Fibroblast of pulmonary artery (primary cell): ENCODE data around the gene ADD2.
"Not testable (repeated sequence)": the region's sequence is repeated elsewhere in the genome, so short reads cannot be mapped to it uniquely, and the experiment has no call there.

Experiments
- DNase-seq: peaks from one replicate; pipeline ENCODE4 v3.0.0-alpha.2; 2010; ENCODE audit warnings: low read depth
- H3K4me3 ChIP-seq: replicated peaks from 2 replicates; pipeline ENCODE4 v1.5.1; 2011; ENCODE audit warnings: low read depth, mild to moderate bottlenecking, control low read depth, low read length, moderate library complexity
- TF ChIP-seq, protein P1 (sequence below): IDR thresholded peaks from 2 replicates; pipeline ENCODE4 v1.5.1; 2011; ENCODE audit warnings: mild to moderate bottlenecking, control low read depth, low read length, inconsistent platforms; ENCODE audit errors: missing control alignments

Gene ADD2

DNA sequence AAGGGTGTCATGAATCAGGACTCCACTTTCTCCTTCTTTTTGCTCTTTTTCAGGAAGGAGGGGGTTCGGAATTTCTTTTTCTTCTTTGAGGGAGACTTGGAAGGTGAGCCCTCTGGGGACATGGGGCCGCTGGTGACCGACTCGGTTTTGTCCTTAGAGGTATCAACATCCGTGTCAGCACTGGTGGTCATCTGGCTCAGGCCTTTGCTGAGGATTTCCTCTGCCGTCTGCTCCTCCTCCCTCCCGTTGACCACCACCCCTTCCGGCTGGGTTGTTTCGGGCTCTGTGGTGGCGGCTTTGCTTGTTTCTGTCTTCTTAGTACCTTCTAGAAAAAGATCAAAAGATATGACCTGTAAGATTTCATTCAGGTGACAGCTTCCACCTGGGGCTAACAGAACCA, 104.6 kb downstream of the ADD2 start:
- DNase-seq: no peak
- TF ChIP-seq, protein P1, sequence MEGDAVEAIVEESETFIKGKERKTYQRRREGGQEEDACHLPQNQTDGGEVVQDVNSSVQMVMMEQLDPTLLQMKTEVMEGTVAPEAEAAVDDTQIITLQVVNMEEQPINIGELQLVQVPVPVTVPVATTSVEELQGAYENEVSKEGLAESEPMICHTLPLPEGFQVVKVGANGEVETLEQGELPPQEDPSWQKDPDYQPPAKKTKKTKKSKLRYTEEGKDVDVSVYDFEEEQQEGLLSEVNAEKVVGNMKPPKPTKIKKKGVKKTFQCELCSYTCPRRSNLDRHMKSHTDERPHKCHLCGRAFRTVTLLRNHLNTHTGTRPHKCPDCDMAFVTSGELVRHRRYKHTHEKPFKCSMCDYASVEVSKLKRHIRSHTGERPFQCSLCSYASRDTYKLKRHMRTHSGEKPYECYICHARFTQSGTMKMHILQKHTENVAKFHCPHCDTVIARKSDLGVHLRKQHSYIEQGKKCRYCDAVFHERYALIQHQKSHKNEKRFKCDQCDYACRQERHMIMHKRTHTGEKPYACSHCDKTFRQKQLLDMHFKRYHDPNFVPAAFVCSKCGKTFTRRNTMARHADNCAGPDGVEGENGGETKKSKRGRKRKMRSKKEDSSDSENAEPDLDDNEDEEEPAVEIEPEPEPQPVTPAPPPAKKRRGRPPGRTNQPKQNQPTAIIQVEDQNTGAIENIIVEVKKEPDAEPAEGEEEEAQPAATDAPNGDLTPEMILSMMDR: no peak

DNA sequence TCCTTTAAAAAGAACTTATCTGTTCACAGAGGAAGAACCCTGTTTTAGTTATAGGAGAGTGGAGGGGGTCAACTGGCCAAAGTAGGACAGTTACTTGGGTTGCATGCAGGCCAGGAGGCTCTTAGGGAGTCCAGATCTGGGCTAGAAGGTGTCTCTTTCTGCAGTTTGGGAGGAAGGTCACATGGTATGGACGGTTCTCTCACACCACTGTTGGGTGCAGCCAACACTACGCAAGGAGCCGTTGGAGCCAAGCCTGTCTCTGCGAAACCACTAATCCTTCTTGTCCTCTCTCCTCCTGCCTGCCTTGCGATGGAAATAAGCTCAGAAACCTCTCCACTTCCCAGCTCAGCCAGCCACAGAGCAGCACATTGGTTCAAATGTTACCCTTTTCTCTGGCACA, 108.4 kb downstream of the ADD2 start:
- no peak overlapping the region for H3K4me3 ChIP-seq
- TF ChIP-seq, protein P1: no peak
- no peak for DNase-seq

More for the DNA sequence above, 104.6 kb downstream of the ADD2 start:
- H3K4me3 ChIP-seq: no peak overlapping the region

DNA sequence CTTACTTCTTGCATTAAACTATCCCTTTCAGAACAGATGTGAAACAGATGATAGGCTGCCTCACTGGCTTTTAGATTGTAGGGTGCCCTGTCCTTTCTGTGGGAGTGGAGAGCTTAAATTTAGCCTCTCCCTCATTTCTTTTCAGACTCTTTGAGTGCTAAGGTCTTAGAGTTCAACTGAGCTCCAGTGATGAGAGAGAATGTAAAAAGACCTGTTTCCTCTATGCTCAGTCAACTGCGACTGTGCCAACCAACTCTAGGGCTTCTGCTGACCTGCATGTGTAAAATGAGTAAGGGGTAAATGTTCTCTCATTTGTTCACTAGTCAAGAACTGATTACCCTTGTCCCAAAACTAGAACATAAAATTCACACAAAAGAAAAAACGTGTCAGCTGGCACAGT, 109.5 kb downstream of the ADD2 start:
- no peak overlapping the region for H3K4me3 ChIP-seq
- no peak for DNase-seq
- TF ChIP-seq, protein P1: no peak

DNA sequence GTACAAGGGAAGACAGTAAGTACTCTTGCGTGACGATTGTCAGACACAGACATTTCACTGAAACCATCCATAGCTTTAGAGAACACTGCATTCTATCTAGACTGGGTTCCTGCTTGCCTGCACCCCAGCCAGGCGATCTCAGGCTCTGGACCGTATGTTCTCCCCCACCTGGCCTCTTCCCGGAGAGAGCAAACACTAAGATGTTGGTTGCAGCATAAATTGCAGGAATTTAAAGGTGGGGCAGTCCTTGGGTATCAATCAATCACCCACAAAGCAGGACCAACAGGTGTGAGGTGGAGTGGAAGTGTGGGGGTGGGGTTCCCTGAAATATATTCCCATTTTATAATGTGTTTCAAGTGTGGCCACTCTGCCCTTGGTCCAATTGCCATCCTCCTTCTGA, 110.8 kb downstream of the ADD2 start:
- TF ChIP-seq, protein P1: no peak
- no peak overlapping the region for H3K4me3 ChIP-seq
- DNase-seq: no peak

DNA sequence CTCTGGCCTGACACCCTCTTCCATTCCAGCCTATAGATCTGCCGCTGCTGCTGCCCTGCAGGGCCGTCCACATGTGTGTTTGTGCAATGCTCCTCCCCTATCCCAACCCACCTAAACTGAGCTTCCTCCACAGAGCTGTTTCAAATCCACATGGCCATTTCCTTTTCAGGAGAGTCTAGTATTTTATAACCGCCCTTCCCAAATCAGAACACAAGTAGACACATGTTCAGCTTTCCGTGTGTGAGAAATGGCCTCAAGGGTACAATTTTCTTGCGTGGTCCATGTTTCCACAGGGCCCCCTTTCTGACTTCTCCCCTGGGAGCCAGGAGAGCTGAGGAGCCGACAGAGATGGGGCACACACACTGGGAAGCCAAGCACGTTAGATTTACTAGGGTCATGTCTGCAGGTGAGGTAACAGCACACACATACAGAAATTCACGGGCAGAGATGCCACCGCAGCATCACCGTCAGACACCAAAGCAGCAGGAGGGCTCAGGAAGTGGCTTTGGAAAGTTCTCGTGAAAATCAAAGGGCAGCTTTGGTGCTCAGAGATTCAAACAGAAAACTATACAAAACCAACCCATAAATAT, 111.5 kb downstream of the ADD2 start:
- TF ChIP-seq, protein P1: no peak
- no peak for DNase-seq
- no peak overlapping the region for H3K4me3 ChIP-seq

DNA sequence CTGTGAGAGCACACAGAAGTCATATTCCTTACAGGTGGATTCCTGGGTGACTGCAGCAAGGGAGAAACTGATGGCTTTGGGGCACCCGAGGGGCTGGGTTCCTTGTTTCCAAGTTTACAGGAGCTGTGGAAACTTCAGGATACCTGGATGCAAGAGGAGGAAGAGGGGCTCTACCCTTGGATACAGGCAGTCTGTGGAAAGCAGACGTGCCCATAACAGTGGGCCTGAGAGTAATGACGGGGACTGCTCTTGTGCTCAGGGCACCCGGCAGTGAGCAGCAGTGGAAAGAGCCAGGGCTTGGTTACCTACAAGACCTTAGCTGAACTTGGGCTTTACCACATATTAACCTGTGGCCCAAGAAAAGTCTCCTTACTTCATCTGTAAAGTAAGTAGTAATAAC, 112.2 kb downstream of the ADD2 start:
- no peak for DNase-seq
- TF ChIP-seq, protein P1: no peak
- no peak overlapping the region for H3K4me3 ChIP-seq

DNA sequence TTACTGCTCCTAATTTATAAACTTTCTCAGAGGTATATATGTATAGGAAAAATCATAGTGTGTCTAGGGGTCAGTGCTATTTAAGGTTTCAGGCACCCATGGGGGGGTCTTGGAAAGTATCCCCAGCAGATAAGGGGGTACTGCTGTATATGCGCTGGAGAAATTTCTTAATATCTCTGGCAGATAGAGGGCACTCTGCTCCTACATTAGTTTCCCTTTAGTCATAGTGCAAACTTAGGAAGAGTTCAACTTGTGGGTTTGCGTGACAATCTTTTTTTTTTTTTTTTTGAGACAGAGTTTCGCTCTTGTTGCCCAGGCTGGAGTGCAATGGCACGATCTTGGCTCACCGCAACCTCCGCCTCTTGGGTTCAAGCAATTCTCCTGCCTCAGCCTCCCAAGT, 112.8 kb downstream of the ADD2 start:
- TF ChIP-seq, protein P1: peak; percentile 52
- H3K4me3 ChIP-seq: not testable (repeated sequence)
- DNase-seq: peak; percentile 48
